Measurements from ENCODE around the gene COL24A1. TPM values are rescaled to one million over a fixed set of nuclear protein-coding genes. Genes with fewer than 3 reads are reported as not detected.
"Not testable (repeated sequence)": the region's sequence is repeated elsewhere in the genome, so short reads cannot be mapped to it uniquely, and the experiment has no call there.

Gene COL24A1
- total and polyA plus RNA-seq, 2 experiments from 2014 or later, result 0.32 to 0.54 TPM

GRCh38 chr1:85748120-85748519 lies 408.5 kb downstream of the COL24A1 start:
- TF ChIP-seq CTCF (IDR thresholded peaks at IDR 0.05; ENCODE audit: low read depth, low read length), result no peak
- H3K36me3 ChIP-seq, result no peaks in the 10 kb centered on the region
- H3K4me3 ChIP-seq, result no peak overlapping the region
- H3K27ac ChIP-seq, result no peak overlapping the region
- no peaks in the 10 kb centered on the region for H3K27me3 ChIP-seq
- no peaks in the 10 kb centered on the region for H3K9me3 ChIP-seq (ENCODE audit: low read depth)
- no peaks in the 10 kb centered on the region for H3K4me1 ChIP-seq (ENCODE audit: low read depth)
- no peak for DNase-seq (ENCODE audit: low read depth in 1 of 2, low spot score in 1 of 2)

- Histone ChIP-seq H3K9me3 (ENCODE audit: low read depth) (no peaks in the 10 kb centered on the region), H3K4me3 (no peak overlapping the region), H3K27me3 (no peaks in the 10 kb centered on the region), H3K36me3 (no peaks in the 10 kb centered on the region), H3K27ac (no peak overlapping the region), H3K4me1 (ENCODE audit: low read depth) (no peaks in the 10 kb centered on the region)
- no peak for DNase-seq (ENCODE audit: low read depth in 1 of 2, low spot score in 1 of 2)
- TF ChIP-seq CTCF (IDR thresholded peaks at IDR 0.05; ENCODE audit: low read depth, low read length), result no peak
Observed at GRCh38 chr1:85746777-85747176, 409.8 kb downstream of the COL24A1 start.

- DNase-seq (ENCODE audit: low read depth in 1 of 2, low spot score in 1 of 2), result no peak
- Histone ChIP-seq H3K9me3 (ENCODE audit: low read depth) (no peaks in the 10 kb centered on the region), H3K36me3 (no peaks in the 10 kb centered on the region), H3K27ac (no peak overlapping the region), H3K27me3 (no peaks in the 10 kb centered on the region), H3K4me3 (no peak overlapping the region), H3K4me1 (ENCODE audit: low read depth) (no peaks in the 10 kb centered on the region)
- no peak for TF ChIP-seq CTCF (IDR thresholded peaks at IDR 0.05; ENCODE audit: low read depth, low read length)
Observed at GRCh38 chr1:85743814-85744213, 412.8 kb downstream of the COL24A1 start.

- no peak for TF ChIP-seq CTCF (IDR thresholded peaks at IDR 0.05; ENCODE audit: low read depth, low read length)
- Histone ChIP-seq H3K36me3 (no peaks in the 10 kb centered on the region), H3K9me3 (ENCODE audit: low read depth) (no peaks in the 10 kb centered on the region), H3K27ac (no peak overlapping the region), H3K4me3 (no peak overlapping the region), H3K4me1 (ENCODE audit: low read depth) (no peaks in the 10 kb centered on the region), H3K27me3 (no peaks in the 10 kb centered on the region)
- DNase-seq (ENCODE audit: low read depth in 1 of 2, low spot score in 1 of 2), result no peak
Observed at GRCh38 chr1:85734931-85735330, 421.6 kb downstream of the COL24A1 start.

GRCh38 chr1:85718678-85719340 lies 437.8 kb downstream of the COL24A1 start:
- no peaks in the 10 kb centered on the region for H3K9me3 ChIP-seq (ENCODE audit: low read depth)
- TF ChIP-seq CTCF (IDR thresholded peaks at IDR 0.05; ENCODE audit: low read depth, low read length), result no peak
- H3K27ac ChIP-seq, result no peak overlapping the region
- DNase-seq (ENCODE audit: low read depth in 1 of 2, low spot score in 1 of 2), result no peak
- no peaks in the 10 kb centered on the region for H3K27me3 ChIP-seq
- no peak overlapping the region for H3K4me3 ChIP-seq
- no peaks in the 10 kb centered on the region for H3K4me1 ChIP-seq (ENCODE audit: low read depth)
- no peaks in the 10 kb centered on the region for H3K36me3 ChIP-seq

GRCh38 chr1:85714418-85715114 lies 442.0 kb downstream of the COL24A1 start:
- not testable (repeated sequence) for H3K27me3 ChIP-seq; H3K4me1 ChIP-seq (ENCODE audit: low read depth); H3K36me3 ChIP-seq; H3K27ac ChIP-seq; H3K9me3 ChIP-seq (ENCODE audit: low read depth); DNase-seq (ENCODE audit: low read depth in 1 of 2, low spot score in 1 of 2); H3K4me3 ChIP-seq
